Prostate gland (tissue), 2 donors: ENCODE results near the gene SMIM36. TPM values are rescaled to one million over a fixed set of nuclear protein-coding genes. Genes with fewer than 3 reads are reported as not detected.

Source experiments
- DNase-seq: peaks from one replicate; pipeline ENCODE4 v3.0.0-alpha.2; 2019; ENCODE audit warnings: low spot score
- H3K27ac ChIP-seq, 2 donors: fragments of 200-600 bp; sonication (generic); 2 replicates each; pipeline ENCODE4 v1.5.1; 2017 to 2019
- H3K27me3 ChIP-seq: fragments of 200-600 bp; sonication (generic); replicated peaks from 2 replicates; pipeline ENCODE4 v1.5.1; 2019; ENCODE audit not compliant: insufficient read depth
- H3K36me3 ChIP-seq, 2 donors: fragments of 200-600 bp; sonication (generic); 1 replicate in 1 of 2; 2 replicates in 1 of 2; pipeline versions ENCODE4 v1.5.1 to v1.8.1; 2017 to 2019
- H3K4me1 ChIP-seq: fragments of 200-600 bp; sonication (generic); replicated peaks from 2 replicates; pipeline ENCODE4 v1.5.1; 2019
- H3K4me3 ChIP-seq, 2 donors: fragments of 200-600 bp; sonication (generic); 2 replicates each; pipeline ENCODE4 v1.5.1; 2017 to 2019
- H3K9me3 ChIP-seq: fragments of 200-600 bp; sonication (generic); 2 replicates; pipeline ENCODE4 v1.5.1; 2017
- POLR2A ChIP-seq: fragments of 450-650 bp; IDR thresholded peaks from one replicate; pipeline ENCODE4 v1.6.1; 2016; ENCODE audit warnings: antibody characterized with exemption, mild to moderate bottlenecking
- POLR2AphosphoS5 ChIP-seq: sonication (generic); formaldehyde crosslinking; IDR thresholded peaks from one replicate; pipeline ENCODE4 v1.6.1; 2017; ENCODE audit warnings: antibody characterized with exemption
- WGBS: methylation state at CpG from one replicate; pipeline ENCODE4 v1.1.5; 2018; 5-methylcytosine and 5-hydroxymethylcytosine counted together
- intact Hi-C: fragments of 100-400 bp; cut with DNase I; formaldehyde crosslinking; loops from one replicate; pipeline ENCODE4 v1.14.2; 2022
- total RNA-seq, 2 donors: library from RNA; depleted of rRNA; stranded (reverse); fragments of >200 nt; gene quantifications; one replicate each; pipeline ENCODE4 v1.1.0, GENCODE V29; 2016
- TF ChIP-seq, protein P1 (sequence below), 4 experiments: fragments of 200-600 bp in 2 of 4; fragments of 450-650 bp in 2 of 4; sonication (generic) in 2 of 4; IDR thresholded peaks; 1 replicate in 3 of 4; 2 replicates in 1 of 4; pipeline ENCODE4 v1.5.1; 2016 to 2019; ENCODE audit warnings: antibody characterized with exemption in 4 of 4, mild to moderate bottlenecking in 2 of 4, moderate library complexity in 2 of 4

SMIM36 gene
- total RNA-seq, 2 donors from 2014 or later = not detected

GRCh38 chr17:55413825-55414489 is 97.3 kb downstream of the SMIM36 start:
- Histone ChIP-seq H3K4me3 (no peak overlapping the region), H3K27ac (no peak overlapping the region), H3K36me3 (no peaks in the 10 kb centered on the region), H3K9me3 (no peaks in the 10 kb centered on the region), H3K27me3 (no peaks in the 10 kb centered on the region), H3K4me1 (no peaks in the 10 kb centered on the region)
- 83% methylated on average over 8 of the region's 8 CpGs for WGBS
- no peak for DNase-seq
- TF ChIP-seq, protein P1, sequence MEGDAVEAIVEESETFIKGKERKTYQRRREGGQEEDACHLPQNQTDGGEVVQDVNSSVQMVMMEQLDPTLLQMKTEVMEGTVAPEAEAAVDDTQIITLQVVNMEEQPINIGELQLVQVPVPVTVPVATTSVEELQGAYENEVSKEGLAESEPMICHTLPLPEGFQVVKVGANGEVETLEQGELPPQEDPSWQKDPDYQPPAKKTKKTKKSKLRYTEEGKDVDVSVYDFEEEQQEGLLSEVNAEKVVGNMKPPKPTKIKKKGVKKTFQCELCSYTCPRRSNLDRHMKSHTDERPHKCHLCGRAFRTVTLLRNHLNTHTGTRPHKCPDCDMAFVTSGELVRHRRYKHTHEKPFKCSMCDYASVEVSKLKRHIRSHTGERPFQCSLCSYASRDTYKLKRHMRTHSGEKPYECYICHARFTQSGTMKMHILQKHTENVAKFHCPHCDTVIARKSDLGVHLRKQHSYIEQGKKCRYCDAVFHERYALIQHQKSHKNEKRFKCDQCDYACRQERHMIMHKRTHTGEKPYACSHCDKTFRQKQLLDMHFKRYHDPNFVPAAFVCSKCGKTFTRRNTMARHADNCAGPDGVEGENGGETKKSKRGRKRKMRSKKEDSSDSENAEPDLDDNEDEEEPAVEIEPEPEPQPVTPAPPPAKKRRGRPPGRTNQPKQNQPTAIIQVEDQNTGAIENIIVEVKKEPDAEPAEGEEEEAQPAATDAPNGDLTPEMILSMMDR (IDR thresholded peaks at IDR 0.05) = no peak
- TF ChIP-seq POLR2AphosphoS5 = no peak
- TF ChIP-seq POLR2A = no peak
- intact Hi-C loops = no loop called here

GRCh38 chr17:55411463-55411855 is 99.8 kb downstream of the SMIM36 start:
- WGBS = 94% methylated on average over 1 of the region's 1 CpG
- no peaks in the 10 kb centered on the region for H3K27me3 ChIP-seq
- DNase-seq = no peak
- no peak overlapping the region for H3K27ac ChIP-seq
- no peaks in the 10 kb centered on the region for H3K4me1 ChIP-seq
- H3K4me3 ChIP-seq = no peak overlapping the region
- no peak for TF ChIP-seq POLR2AphosphoS5
- TF ChIP-seq POLR2A = no peak
- TF ChIP-seq, protein P1 (IDR thresholded peaks at IDR 0.05) = no peak
- intact Hi-C loops = no loop called here
- no peaks in the 10 kb centered on the region for H3K9me3 ChIP-seq
- no peaks in the 10 kb centered on the region for H3K36me3 ChIP-seq

GRCh38 chr17:55410722-55411462 is 100.4 kb downstream of the SMIM36 start:
- 89% methylated on average over 5 of the region's 5 CpGs for WGBS
- Histone ChIP-seq H3K27ac (no peak overlapping the region), H3K4me1 (no peaks in the 10 kb centered on the region), H3K4me3 (no peak overlapping the region), H3K9me3 (no peaks in the 10 kb centered on the region), H3K36me3 (no peaks in the 10 kb centered on the region), H3K27me3 (no peaks in the 10 kb centered on the region)
- no peak for DNase-seq
- intact Hi-C loops = no loop called here
- TF ChIP-seq, protein P1 (IDR thresholded peaks at IDR 0.05) = no peak
- TF ChIP-seq POLR2AphosphoS5 (no peak), POLR2A (no peak)

- Histone ChIP-seq H3K27me3 (no peaks in the 10 kb centered on the region), H3K27ac (no peak overlapping the region), H3K36me3 (no peaks in the 10 kb centered on the region), H3K4me3 (no peak overlapping the region), H3K9me3 (no peaks in the 10 kb centered on the region), H3K4me1 (no peaks in the 10 kb centered on the region)
- DNase-seq = no peak
- 96% methylated on average over 4 of the region's 4 CpGs for WGBS
- intact Hi-C loops = no loop called here
- TF ChIP-seq POLR2A (no peak), POLR2AphosphoS5 (no peak)
- TF ChIP-seq, protein P1 (IDR thresholded peaks at IDR 0.05) = no peak
Measured at GRCh38 chr17:55409030-55409800, 102.0 kb downstream of the SMIM36 start.
